Measurements from ENCODE around the gene AHRR.

AHRR gene

DNA sequence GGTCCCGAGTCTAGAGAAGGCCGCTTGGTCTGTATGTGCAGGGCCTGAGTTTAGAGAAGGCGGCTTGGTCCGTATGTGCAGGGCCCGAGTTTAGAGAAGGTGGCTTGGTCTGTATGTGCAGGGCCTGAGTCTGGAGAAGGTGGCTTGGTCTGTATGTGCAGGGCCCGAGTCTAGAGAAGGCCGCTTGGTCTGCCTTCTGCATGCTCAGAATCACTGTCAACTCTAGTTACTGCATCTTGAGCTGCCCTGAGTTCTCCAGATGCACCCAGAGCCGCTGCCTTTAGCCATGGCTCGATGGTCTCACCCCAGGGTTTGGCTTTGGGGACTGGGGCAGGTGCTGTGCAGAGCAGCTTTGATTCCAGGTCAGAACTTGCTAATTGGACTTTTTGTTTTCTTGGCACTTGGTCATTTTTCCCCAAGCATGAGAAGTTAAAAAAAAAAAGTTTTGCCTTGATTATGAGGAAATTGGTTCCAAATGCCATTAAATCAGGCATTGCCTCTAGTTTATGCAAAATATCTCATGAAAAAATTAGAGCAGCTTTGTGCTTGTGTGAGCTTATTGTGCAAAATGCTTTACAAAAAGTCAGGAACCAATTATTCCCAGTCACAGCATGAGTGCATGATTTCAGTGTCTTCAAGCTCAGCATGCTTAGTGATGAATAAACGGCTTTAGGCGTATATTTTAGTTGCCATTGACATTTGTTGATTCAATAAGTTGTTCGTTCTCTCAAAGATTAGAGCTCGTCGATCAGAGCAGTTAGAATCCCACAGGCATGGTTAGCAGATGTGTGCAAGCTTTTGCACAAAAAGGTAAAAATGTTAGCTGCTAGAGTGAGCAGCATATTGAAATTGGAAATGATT, 96.0 kb downstream of the AHRR start:
- DNase-seq, result no peak

DNA sequence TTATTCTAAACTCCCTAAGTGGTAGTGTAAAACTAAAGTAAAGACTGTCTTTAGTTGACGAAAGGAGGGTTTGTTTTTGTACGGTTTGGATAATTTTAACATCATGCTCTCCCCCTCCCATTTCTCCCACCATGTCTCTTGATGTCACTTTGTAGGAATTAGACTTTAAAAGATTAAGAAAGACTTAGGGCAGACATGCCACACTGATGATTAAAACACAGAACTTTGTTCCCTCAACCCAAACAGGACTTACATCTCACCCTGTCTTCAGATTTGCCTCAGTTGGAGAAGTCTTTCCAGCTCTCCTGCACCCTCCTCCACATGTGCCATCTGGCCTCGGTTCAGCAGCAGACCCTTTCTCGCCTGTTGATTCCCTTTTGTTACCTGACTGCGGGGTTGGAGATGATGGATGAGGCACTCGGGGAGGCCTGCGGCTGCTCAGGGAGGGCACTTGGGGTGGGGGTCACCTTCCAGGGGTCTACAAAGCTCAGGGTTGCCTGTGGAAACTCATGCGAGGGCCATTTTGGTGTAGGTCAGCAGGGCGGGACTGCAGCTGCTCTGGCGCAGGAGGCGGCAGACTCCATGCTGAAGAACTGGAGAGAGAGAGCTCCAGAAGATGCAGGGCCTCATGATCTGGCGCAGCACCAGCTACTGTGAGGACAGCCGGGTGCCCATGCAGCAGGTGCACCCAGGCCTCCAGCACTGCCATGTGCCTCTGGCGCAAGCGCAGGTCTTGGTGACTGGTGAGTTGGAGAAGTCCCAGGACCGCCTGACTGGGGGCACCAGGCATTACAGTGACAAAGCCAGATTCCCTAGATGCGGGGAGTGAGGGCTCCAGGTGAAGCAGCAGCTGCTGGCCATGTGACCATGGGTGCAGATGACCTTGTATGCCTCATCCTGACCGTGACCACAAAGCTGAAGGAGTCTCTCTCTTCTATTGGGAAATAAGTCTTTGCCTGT, 96.9 kb downstream of the AHRR start:
- no peak for DNase-seq

DNA sequence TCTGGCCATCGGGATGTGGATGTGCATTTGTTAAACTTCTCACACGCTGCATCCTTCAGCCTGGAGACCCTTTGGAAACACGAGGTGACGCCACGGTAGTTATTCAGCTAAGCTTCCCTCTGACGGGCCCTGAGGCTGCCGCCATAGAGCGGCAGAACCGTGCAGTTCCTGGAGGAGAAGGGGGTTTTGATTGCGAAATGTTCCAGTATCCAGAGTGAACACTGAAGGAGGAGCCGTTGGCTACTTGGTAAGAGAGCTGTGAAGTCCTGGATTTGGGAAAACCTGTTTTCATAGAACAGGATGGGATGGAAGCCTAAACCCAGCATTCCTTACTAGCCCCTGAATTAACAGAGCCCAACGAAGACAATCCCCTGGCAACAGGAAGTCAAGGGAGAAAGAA, 98.5 kb downstream of the AHRR start:
- no peak for DNase-seq

DNA sequence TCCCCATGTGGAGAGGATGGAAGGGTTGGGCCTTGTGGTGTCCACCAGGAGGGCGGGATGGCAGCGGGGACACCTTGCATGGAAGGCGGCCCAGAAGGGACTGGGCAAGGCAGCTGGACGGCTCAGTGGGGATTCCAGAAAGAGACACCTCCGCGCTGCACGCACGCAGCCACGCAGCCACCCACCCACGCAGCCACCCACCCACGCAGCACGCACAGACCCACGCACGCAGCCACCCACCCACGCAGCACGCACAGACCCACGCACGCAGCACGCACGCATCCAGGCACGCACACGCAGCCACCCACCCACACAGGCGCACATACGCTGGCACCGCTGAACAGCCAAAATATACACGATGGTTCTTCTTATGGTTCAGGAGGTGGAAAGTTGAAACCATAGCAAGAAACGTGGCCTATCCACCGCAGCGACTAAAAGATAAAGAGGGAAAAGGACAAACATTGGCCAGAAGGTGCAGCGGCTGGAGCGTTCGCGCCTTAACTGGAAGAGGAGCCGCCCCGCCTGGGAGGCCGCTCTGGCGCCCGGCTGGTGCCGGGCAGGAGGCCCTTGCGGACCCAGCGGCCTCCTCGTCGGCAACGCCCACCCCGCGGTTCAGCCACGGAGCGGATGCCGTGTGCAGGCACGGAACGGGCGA, 99.2 kb downstream of the AHRR start:
- no peak for DNase-seq

DNA sequence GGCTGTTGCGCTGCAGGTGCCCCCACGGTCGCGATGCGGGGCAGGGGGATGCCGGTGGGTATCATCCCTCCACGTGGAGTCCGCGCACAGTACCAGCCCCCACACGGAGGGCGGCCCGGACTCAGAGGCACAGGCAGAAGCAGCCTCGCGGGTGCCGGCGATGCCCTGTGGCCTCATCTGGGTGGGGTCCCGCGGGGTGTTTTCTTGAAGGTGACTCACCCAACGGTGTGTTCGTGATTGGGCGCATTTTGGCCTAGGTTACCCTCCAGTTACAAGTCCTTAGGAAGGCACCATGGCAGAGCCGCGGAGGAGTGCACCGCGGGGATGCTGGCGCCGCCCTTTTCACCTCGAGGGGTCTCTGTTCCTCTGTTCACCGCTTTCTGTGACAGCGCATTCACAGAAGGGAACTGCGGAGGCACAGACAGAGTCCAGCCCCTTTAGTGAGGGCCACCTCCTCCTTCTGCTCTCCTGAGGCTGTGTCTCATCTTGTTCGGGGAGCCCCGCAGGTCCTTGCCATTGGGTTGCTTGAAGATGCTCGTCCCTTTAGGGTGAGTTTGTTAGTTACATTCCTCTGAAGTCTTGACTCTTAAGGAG, 99.9 kb downstream of the AHRR start:
- DNase-seq, result no peak

DNA sequence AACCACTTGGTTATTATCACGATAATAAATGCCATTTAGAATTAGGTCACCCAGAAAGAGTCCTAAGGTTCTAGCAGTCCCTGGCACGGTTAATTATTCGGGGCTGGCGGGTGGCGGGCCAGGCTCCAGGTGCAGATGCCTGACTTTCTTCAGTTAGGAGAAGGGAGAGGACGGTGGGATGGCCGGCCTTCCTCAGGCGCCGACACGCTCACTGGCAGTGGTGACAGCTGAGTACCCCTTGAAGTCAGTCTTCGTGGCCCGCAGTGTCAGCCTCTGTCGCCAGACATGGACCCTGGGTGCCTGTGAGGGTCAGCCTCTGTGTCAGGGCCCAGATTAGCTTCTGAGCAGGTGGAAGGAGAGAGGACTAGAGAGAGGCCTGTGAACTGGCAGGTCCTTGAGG, 100.4 kb downstream of the AHRR start:
- no peak for DNase-seq

DNA sequence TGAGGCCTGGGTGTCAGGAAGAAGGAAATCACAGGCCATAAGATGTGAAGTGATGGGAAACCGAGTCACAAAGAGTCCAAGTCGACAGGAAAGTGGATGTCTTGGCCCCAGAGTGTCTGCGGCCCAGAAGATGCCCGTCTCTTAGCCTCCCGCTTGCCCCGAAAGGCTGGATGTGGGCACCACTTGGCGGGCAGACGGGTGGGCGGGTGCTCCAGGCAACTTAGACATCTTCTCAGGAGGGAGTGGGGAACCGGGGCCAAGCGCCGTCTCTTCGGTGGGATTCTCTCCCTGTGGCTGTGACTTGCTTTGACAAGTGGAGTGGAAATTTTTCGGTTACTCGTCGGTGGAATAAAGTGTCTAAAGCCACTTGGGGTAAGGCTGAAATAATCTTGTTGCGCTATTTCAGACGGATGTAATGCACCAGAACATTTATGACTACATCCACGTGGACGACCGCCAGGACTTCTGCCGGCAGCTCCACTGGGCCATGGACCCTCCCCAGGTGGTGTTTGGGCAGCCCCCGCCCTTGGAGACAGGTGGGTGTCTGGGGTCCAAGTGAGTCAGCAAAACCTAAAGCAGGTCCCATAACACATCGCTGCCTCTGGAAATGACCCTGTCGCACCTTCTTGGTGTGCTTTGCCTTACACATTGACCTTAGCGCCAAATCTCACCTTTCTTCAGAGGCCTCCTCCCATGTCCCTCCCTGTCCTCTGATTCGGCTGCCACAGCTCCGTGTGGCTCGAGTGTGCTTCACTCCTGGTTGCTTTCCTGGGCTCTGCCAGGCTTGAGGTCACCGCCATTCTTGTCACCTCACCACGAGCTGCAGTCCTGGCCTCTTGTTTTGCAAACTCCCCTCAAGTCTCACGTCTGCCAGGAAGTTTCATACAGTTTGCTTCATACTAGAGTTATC, 101.1 kb downstream of the AHRR start:
- no peak for DNase-seq

DNA sequence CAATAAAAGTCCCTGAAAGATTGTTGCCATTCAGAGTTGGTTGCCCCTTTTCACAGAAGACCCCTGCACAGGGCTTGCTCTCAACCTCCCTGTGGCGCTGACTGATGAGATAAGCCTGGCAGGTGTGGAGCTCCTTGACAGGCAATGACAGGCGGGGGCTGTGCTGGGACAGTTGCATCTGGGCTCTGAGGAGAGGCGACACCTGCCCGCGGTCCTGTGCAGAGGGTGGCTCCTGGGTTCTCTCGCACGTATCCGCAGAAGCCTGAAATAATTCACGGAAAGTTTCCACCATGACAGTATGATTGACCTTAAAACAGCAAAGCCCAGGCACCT, 101.7 kb downstream of the AHRR start:
- DNase-seq, result no peak

DNA sequence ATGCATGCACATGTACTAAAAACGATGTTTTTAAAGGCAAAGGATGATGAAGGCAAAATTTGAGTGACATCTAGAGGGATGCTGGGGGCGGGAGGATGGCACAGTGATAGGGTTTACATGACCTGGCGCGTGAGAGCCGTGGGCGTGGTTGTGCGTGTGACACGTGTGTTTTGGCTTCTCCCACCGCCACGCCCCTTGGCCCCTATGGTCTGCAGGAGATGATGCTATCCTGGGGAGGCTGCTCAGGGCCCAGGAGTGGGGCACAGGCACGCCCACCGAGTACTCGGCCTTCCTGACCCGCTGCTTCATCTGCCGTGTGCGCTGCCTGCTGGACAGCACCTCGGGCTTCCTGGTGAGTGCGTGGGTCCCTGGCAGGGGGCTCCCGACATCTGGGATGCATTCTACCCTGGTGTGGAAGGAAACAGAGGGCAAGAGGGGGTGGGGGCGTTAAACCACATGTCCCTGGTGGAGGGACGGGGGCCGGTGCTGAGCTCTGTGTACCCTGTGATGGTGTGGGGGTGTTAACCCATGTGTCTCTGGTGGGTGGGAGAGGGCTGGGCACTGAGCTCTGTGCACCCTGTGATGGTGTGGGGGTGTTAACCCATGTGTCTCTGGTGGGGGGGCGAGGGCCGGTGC, 102.2 kb downstream of the AHRR start:
- no peak for DNase-seq

DNA sequence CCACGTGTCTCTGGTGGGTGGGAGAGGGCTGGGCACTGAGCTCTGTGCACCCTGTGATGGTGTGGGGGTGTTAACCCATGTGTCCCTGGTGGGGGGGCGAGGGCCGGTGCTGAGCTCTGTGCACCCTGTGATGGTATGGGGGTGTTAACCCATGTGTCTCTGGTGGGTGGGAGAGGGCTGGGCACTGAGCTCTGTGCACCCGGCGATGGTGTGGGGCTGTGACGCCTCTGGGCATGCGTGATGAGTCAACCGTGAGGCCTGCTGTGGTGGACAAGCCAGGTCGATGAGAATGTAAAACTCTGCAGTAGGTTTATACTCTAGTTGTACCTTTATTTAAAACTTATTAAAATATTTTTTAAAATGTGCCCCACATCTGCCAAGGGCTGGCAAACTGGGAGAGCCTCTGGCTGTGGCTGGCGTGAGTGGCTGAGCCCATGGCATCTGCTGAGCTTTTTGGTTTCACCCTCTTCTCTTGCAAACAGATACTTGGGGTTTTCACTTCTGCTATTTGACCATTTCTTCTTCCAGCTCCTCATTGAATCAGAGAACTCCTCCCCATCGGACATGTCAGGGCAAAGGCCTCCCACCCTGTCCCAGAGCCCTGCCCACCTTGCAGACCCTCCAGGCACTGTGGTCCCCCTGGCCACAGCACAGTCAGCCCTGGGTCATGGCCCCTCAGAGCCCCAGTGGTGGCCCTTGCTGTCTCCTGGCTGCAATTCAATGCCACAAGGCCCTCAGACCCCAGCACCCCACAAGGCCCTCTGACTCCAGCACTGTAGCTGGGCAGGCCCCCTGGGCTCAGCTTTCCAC, 103.0 kb downstream of the AHRR start:
- no peak for DNase-seq

DNA sequence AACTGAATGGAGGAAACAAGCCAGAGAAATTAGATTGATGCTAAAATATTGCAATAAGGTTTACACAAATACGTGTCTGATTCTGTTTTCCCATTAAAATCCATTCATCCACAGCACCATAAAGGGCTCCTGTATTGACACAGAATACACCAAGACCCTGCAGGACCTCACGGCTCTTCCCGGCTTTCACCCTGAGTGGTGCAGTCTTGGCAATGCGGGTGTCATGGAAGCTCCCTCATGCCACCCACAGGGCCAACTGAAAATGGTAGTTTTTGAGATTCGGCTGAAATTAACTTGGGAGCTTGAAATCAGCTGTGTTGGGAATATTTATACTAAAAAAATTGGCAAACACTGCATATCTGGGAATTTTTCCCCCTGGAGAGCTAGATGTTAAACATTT, 104.2 kb downstream of the AHRR start:
- DNase-seq, result no peak

DNA sequence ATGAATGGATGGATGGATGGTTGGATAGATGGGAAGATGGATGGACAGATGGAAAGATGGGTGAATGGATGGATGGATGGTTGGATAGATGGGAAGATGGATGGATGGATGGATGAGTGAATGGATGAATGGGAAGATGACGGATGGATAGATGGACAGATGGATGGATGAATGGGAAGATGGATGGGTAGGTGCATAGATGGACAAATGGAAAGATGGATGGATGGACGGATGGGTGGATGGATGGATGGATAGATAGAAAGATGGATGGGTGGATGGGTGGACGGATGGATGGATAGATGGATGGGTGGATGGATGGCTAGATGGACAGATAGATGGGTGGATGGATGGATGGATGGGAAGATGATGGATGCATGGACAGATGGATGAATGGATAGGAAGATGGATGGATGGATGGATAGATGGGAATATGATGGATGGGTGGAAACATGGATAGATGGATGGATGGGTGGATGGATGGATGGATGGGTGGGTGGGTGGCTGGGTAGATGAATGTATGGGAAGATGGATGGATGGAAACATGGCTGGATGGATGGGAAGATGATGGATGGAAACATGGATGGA, 105.0 kb downstream of the AHRR start:
- no peak for DNase-seq

DNA sequence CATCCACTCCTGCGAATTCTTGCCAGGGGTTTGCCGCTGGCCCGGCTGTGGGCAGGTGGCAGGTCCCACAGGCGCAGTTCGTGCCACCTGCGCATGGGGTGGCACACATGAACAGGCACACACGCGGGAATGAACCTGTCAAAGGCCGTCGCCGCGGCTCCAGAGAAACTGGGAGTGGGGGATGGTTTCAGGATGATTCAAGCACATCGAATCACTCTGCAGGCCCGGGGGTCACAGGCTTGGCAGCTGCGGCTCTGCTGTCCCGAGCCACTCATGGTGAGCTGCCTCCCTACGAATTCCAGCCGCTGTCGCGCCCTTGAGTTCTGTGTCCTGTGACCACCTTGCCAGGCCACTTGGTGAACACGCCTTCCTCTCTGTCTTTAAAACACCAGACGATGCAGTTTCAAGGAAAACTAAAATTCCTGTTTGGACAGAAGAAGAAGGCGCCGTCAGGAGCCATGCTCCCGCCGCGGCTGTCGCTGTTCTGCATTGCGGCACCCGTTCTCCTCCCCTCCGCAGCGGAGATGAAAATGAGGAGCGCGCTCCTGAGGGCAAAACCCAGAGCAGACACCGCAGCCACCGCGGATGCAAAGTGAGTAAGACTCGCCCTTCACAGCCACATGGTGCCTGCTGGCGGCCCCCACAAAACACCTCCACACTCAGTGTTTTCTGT, 106.0 kb downstream of the AHRR start:
- DNase-seq, result no peak

DNA sequence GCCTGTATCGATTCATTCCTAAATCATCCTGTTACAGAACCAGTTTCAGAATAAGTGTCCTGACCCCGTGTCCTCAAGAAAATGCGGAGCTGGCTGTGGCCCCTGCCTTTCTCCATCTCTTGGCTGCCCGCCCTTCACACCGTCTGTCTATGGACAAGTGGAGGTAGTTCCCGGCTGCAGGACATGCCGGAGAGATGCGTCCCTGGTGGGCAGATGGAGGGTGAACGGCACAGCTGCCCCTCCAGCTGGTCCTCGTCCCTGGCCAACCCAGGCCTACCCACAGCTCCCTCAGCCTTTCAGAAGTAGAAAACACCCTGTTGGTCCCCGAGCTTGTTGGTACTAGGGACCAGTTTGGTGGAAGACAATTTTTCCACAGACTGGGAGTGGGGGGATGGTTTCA, 106.7 kb downstream of the AHRR start:
- no peak for DNase-seq

DNA sequence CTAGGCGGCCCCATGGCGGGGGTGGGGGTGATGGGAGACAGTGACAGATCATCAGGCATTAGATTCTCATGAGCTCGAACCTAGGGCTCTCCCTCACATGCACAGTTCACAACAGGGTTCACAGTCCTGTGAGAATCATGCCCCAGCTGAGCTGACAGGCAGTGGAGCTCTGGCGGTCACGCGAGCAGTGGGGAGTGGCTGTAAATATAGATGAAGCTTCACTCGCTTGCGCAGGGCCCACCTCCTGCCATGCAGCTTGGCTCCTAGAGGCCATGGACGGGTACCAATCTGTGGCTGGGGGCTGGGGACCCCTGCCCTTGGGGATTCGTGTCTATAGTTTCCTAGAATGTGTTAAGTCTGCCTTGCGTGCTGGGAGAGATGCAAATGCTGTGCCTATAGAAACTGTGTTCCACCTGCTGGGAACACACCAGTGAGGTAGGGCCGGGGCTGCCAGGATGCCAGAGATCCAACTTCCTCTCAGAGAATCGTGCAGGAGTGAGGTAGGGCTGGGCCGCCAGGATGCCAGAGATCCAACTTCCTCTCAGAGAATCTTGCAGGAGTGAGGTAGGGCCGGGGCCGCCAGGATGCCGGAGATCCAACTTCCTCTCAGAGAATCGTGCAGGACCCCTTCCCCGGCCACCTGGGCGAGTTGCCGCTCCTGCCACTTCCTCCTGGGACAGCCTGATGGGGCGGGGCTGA, 107.4 kb downstream of the AHRR start:
- DNase-seq, result no peak

DNA sequence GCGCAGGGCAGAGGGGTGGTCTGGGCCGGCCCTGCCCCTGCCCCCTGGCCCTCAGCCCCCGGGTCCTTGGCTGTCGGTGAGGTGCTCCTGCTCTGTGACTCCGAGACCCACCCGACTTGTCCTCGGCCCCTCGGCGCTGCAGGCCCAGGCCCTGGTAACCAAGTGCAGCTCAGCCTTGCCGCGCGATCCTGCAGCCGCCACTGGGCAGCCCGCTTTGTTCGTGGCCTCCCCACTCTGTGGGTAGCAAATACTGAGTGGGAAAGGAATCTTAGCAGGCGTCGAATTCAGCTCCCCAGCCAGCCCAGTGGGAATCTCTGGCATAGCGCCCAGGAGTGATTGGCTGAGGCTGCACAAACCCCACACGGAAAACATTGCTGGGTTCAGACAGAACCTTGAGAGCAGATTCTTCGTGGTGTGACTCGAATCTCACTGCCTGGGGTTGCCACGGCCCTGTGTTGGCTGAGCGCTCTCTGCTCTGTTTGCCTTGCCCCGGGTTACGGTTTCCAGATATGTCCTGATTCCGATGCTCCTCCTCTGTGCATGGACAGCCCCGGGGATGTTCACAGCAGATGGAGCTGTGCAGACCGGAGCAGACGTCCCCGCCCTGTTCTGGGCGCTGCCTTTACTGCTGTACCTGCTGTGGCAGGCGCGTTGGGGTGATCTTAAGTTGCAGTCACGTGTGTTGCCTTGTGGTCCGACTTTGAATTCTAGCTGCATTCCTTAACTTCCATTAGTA, 108.1 kb downstream of the AHRR start:
- DNase-seq, result no peak

DNA sequence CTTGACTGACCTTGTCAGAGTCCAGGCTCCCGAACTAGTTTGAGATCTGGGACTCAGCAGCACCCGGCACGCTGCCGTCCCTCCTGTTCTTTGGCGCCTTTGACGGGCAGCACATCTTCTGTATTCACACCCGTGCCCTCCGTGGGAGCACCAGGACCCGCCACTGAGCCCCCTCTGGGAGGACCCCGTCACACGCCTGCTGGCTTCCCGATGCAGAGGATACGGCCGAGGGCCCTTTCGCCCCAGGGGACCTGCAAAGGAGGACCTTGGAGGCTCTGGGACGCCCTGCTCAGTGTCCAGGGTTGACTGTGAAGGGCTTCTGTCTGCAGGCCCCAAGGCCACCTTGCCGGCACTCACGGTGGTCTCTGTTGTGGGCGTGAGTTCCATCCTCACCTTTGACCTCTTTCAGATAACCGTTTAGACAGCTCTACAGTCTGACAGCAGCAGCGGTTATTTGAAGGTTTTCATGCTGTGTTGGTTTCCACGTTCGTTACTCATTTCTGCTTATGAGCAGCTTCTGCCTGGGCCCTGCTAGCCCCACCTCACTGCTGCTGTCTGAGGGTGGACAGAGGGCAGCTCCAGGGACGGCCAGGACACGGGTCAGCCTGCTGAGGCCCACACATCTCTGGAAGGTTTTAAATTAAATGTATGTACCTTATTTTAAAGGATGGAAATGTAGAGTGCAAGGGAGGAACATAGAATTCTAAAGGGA, 108.9 kb downstream of the AHRR start:
- no peak for DNase-seq
